ENCODE measurements around the gene CXorf51A.
"Not testable (repeated sequence)": the region's sequence is repeated elsewhere in the genome, so short reads cannot be mapped to it uniquely, and the experiment has no call there.

The CXorf51A gene

GRCh38 chrX:146814644-146815043, at the start of gene CXorf51A:
Gene CXorf51A, minus strand, starts transcription at chrX:146814744. Its CDS starts 21 bp downstream, at chrX:146814723.
- in situ Hi-C loops (cut with MboI; ENCODE audit: low sequenced_read_pairs) = not testable (repeated sequence)

GRCh38 chrX:146863566-146863965, 49.0 kb upstream of the CXorf51A start:
- in situ Hi-C loops (cut with MboI; ENCODE audit: low sequenced_read_pairs) = no loop called here

GRCh38 chrX:146854281-146854680, 39.7 kb upstream of the CXorf51A start:
- in situ Hi-C loops (cut with MboI; ENCODE audit: low sequenced_read_pairs) = no loop called here

- in situ Hi-C loops (cut with MboI; ENCODE audit: low sequenced_read_pairs) = no loop called here
These were observed 17.4 kb upstream of the CXorf51A start for GRCh38 chrX:146831994-146832393.

- in situ Hi-C loops (cut with MboI; ENCODE audit: low sequenced_read_pairs) = not testable (repeated sequence)
These were observed 5.1 kb downstream of the CXorf51A start, which contains the start of gene CXorf51B for GRCh38 chrX:146809471-146809870. Gene CXorf51B, plus strand, starts transcription at chrX:146809771. Its CDS starts 21 bp downstream, at chrX:146809792.
